Stomach smooth muscle (tissue), 2 donors: ENCODE results near the gene AGMO.

Source experiments
- H3K27ac ChIP-seq: one replicate; pipeline ENCODE4 v1.7.0; 2013; ENCODE audit warnings: mild to moderate bottlenecking, low read length, inconsistent platforms
- H3K27me3 ChIP-seq, 2 donors: one replicate each; pipeline ENCODE4 v1.7.0; 2013; ENCODE audit warnings: low read length in 2 of 2; ENCODE audit not compliant: insufficient read depth in 2 of 2, control insufficient read depth in 1 of 2
- H3K36me3 ChIP-seq, 2 donors: one replicate each; pipeline ENCODE4 v1.7.0; 2013; ENCODE audit warnings: low read length in 2 of 2; ENCODE audit not compliant: control insufficient read depth in 2 of 2, insufficient read depth in 2 of 2
- H3K4me1 ChIP-seq: one replicate; pipeline ENCODE4 v1.7.0; 2013; ENCODE audit warnings: low read length; ENCODE audit not compliant: control insufficient read depth, insufficient read depth
- H3K4me3 ChIP-seq, 2 donors: one replicate each; pipeline ENCODE4 v1.7.0; 2013; ENCODE audit warnings: low read length in 2 of 2
- H3K9ac ChIP-seq, 2 donors: one replicate each; pipeline ENCODE4 v1.7.0; 2013; ENCODE audit warnings: low read length in 2 of 2, mild to moderate bottlenecking in 1 of 2
- H3K9me3 ChIP-seq, 2 donors: one replicate each; pipeline ENCODE4 v1.7.0; 2013; ENCODE audit warnings: low read length in 2 of 2; ENCODE audit not compliant: control insufficient read depth in 2 of 2
- donor health status: healthy.
- donor health status: Pancreatic carcinoma.

AGMO gene

GRCh38 chr7:15485998-15486397 lies 75.8 kb downstream of the AGMO start:
- Histone ChIP-seq H3K4me1 (peaks cover 5% of the 10 kb centered on the region), H3K27ac (no peak overlapping the region), H3K9ac (no peak overlapping the region), H3K4me3 (no peak overlapping the region), H3K36me3 (no peaks in the 10 kb centered on the region), H3K27me3 (no peaks in the 10 kb centered on the region), H3K9me3 (no peaks in the 10 kb centered on the region)

DNA sequence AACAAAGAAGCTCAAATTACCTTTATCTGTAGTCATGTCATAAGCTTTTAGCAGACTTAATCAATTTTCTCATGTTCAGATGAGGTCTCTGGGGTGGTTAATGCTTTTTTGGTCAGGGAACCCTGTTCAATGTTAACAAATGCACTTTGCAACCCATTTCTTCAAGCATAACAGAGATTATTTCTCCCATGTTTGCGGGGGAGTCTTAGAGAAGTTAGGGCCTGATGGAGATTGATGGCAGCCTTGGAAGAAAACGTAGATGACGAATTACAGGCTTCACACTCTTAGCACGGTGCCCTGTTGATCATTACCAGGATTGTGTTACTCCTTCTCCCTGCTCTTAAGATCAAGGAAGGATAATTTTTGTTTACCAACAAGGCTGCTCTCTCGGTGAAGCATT lies 76.4 kb downstream of the AGMO start:
- peaks cover 5% of the 10 kb centered on the region for H3K4me1 ChIP-seq
- H3K27ac ChIP-seq: no peak overlapping the region
- H3K9ac ChIP-seq: no peak overlapping the region
- H3K27me3 ChIP-seq: no peaks in the 10 kb centered on the region
- H3K4me3 ChIP-seq: no peak overlapping the region
- H3K9me3 ChIP-seq: no peaks in the 10 kb centered on the region
- no peaks in the 10 kb centered on the region for H3K36me3 ChIP-seq

- no peak overlapping the region for H3K27ac ChIP-seq
- H3K4me3 ChIP-seq: no peak overlapping the region
- H3K9me3 ChIP-seq: no peaks in the 10 kb centered on the region
- no peaks in the 10 kb centered on the region for H3K4me1 ChIP-seq
- H3K36me3 ChIP-seq: no peaks in the 10 kb centered on the region
- no peaks in the 10 kb centered on the region for H3K27me3 ChIP-seq
- H3K9ac ChIP-seq: no peak overlapping the region
Measured at GRCh38 chr7:15481132-15481531, 80.7 kb downstream of the AGMO start.

- H3K4me1 ChIP-seq: no peaks in the 10 kb centered on the region
- H3K27me3 ChIP-seq: no peaks in the 10 kb centered on the region
- H3K4me3 ChIP-seq: no peak overlapping the region
- H3K36me3 ChIP-seq: no peaks in the 10 kb centered on the region
- H3K9me3 ChIP-seq: no peaks in the 10 kb centered on the region
- H3K9ac ChIP-seq: no peak overlapping the region
- H3K27ac ChIP-seq: no peak overlapping the region
Measured at GRCh38 chr7:15478401-15478800, 83.4 kb downstream of the AGMO start.

DNA sequence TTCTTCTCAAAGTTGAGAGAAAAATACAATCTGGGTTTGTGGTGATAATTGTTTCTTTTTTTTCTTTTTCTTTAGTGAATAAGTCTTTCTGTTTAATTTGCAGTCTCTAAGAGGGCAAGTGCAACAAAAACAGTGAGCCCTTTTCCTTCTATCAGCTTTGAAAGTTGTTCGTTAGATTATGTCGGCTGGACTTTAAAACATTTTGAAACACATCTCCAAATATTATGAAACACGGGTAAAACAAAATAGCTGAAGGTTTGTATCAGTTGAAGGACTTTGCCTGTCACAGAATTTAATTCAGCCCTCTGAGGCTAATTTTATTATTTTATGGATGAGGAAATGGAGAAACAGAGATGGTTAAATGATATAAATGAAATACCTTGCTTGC lies 85.3 kb downstream of the AGMO start:
- Histone ChIP-seq H3K4me1 (no peaks in the 10 kb centered on the region), H3K27ac (no peak overlapping the region), H3K9ac (no peak overlapping the region), H3K4me3 (no peak overlapping the region), H3K9me3 (no peaks in the 10 kb centered on the region), H3K27me3 (no peaks in the 10 kb centered on the region), H3K36me3 (no peaks in the 10 kb centered on the region)

DNA sequence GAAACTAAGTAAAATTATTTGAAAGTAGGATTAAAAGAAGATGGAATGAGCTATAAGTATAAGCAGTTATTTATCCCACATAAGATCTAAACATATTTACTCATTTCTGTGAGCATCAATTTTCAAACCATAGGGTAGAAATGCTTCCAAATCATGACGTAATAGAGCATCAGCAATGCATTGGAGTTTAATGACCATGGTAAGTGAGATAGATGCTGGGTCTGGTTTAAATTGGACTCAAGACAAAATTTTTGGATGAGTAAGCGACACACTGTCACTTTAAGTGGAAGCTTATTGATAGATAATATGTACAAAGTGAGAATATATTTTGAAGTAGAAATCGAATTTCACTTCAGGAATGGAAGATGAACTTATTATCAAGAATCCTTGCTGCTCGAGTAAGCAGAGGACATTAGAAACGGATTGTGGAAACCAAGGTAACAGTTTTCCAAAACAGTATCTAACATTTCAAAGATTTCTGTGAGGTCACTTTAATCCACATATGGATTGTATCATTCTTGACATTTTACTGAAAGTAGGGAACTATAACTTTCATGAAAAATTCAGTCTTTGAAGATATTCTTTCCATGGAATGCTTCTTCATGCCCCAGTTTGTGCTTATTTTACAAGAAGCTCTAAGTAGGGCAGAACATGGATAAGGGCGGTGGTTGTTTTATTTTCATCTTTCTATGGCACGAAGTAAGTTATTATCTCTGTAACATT lies 85.8 kb downstream of the AGMO start:
- H3K27me3 ChIP-seq: no peaks in the 10 kb centered on the region
- no peaks in the 10 kb centered on the region for H3K36me3 ChIP-seq
- H3K4me1 ChIP-seq: no peaks in the 10 kb centered on the region
- H3K9ac ChIP-seq: no peak overlapping the region
- H3K9me3 ChIP-seq: no peaks in the 10 kb centered on the region
- no peak overlapping the region for H3K27ac ChIP-seq
- H3K4me3 ChIP-seq: no peak overlapping the region

DNA sequence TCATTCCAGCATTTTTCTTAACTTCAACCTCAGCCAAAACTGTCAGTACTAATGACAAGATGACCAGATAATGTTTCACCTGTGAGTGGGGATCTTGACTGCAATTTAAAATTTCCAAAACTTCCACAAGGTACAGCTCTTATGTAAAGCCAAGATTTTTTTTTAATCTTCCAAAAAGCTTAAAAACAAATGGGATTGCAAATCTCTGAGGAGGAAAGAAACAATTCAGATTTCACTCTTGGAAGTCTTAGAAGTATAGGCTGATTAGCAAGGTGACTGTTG lies 90.2 kb downstream of the AGMO start:
- no peaks in the 10 kb centered on the region for H3K36me3 ChIP-seq
- H3K9me3 ChIP-seq: no peaks in the 10 kb centered on the region
- no peak overlapping the region for H3K4me3 ChIP-seq
- H3K9ac ChIP-seq: no peak overlapping the region
- H3K4me1 ChIP-seq: no peaks in the 10 kb centered on the region
- H3K27ac ChIP-seq: no peak overlapping the region
- no peaks in the 10 kb centered on the region for H3K27me3 ChIP-seq

- Histone ChIP-seq H3K9me3 (no peaks in the 10 kb centered on the region), H3K9ac (no peak overlapping the region), H3K4me3 (no peak overlapping the region), H3K27me3 (no peaks in the 10 kb centered on the region), H3K27ac (no peak overlapping the region), H3K36me3 (no peaks in the 10 kb centered on the region), H3K4me1 (no peaks in the 10 kb centered on the region)
Measured at GRCh38 chr7:15470825-15471668, 90.8 kb downstream of the AGMO start.

- Histone ChIP-seq H3K4me1 (no peaks in the 10 kb centered on the region), H3K9me3 (no peaks in the 10 kb centered on the region), H3K27ac (no peak overlapping the region), H3K9ac (no peak overlapping the region), H3K27me3 (no peaks in the 10 kb centered on the region), H3K4me3 (no peak overlapping the region), H3K36me3 (no peaks in the 10 kb centered on the region)
Measured at GRCh38 chr7:15464667-15465121, 97.1 kb downstream of the AGMO start.

DNA sequence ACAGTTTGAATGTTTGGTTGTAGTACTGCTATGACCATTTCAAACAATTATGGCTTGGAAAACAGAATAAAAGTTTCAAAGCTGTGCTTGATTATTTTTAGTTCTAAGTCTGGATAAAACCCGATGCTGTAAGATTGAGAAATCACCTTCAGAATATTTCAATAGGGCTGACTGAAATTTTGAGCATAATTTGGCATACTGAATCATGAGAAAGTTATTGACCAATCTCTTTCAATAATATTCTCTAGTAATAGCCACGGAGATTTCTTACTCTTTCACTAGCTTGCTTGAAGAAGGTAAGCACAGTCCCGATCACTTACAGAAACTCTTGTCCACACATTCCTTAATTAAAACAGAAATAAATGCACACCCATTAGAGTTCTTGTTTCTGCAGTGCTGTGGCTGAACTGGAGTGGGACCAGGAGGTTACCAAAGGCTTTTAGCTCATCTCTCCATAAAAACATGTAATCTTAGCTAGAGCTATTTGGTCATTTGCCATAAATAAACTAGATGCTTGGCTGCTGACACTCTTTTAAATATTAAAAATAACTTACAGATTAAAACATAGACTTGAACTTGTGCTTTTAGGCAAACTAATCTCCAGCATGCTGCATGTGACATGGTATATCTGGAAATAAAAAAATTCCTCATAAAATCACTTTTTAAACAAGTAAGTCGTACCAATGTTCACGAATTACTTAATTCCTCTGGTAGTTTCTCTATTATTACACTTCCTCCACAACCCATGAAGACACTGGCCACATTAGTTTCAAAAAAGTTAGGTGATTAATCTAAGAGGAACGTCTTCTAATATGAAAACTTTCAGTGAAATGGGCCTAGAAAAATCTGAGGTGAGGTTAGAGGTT lies 97.8 kb downstream of the AGMO start:
- no peaks in the 10 kb centered on the region for H3K36me3 ChIP-seq
- H3K9ac ChIP-seq: no peak overlapping the region
- no peaks in the 10 kb centered on the region for H3K9me3 ChIP-seq
- no peaks in the 10 kb centered on the region for H3K4me1 ChIP-seq
- H3K27ac ChIP-seq: no peak overlapping the region
- H3K4me3 ChIP-seq: no peak overlapping the region
- no peaks in the 10 kb centered on the region for H3K27me3 ChIP-seq
